Left ventricle myocardium inferior (tissue), 1 donor: ENCODE measurements around the gene NCAM2. TPM values are rescaled to one million over a fixed set of nuclear protein-coding genes. Genes with fewer than 3 reads are reported as not detected.

ENCODE experiments used
- DNase-seq: peaks from one replicate; pipeline ENCODE4 v3.0.0-alpha.2; 2020
- H3K27ac ChIP-seq: fragments of 200-600 bp; replicated peaks from 2 replicates; pipeline ENCODE4 v1.8.0; 2021
- H3K27me3 ChIP-seq: fragments of 200-600 bp; 2 replicates; pipeline ENCODE4 v1.8.0; 2021; ENCODE audit warnings: low read depth
- H3K36me3 ChIP-seq: fragments of 200-600 bp; 2 replicates; pipeline ENCODE4 v1.8.0; 2021
- H3K4me1 ChIP-seq: fragments of 200-600 bp; 2 replicates; pipeline ENCODE4 v1.8.0; 2021
- H3K4me3 ChIP-seq: fragments of 200-600 bp; 2 replicates; pipeline ENCODE4 v1.8.0; 2021; ENCODE audit warnings: mild to moderate bottlenecking, moderate library complexity
- H3K9me3 ChIP-seq: fragments of 200-600 bp; replicated peaks from 2 replicates; pipeline ENCODE4 v1.8.0; 2021
- CTCF ChIP-seq: fragments of 200-600 bp; IDR thresholded peaks from 2 replicates; pipeline ENCODE4 v1.8.0; 2021; ENCODE audit warnings: antibody characterized with exemption, mild to moderate bottlenecking, borderline replicate concordance
- intact Hi-C: fragments of 100-400 bp; cut with micrococcal nuclease; formaldehyde crosslinking; loops from one replicate; pipeline ENCODE4 v1.11.0; 2022
- total RNA-seq: library from RNA; stranded (reverse); fragmentation: NEBNext Ultra II Directional; extraction: Animal tissue kit (Norgen Biotek cat#: 25700); gene quantifications from one replicate; pipeline ENCODE4 v1.2.1, GENCODE V29; 2021
- donor health status: DM: no; HTN: yes; CAD: no; lungs with severe emphysema.

The NCAM2 gene
- total RNA-seq, 1 donor from 2014 or later = 4.4 TPM

DNA sequence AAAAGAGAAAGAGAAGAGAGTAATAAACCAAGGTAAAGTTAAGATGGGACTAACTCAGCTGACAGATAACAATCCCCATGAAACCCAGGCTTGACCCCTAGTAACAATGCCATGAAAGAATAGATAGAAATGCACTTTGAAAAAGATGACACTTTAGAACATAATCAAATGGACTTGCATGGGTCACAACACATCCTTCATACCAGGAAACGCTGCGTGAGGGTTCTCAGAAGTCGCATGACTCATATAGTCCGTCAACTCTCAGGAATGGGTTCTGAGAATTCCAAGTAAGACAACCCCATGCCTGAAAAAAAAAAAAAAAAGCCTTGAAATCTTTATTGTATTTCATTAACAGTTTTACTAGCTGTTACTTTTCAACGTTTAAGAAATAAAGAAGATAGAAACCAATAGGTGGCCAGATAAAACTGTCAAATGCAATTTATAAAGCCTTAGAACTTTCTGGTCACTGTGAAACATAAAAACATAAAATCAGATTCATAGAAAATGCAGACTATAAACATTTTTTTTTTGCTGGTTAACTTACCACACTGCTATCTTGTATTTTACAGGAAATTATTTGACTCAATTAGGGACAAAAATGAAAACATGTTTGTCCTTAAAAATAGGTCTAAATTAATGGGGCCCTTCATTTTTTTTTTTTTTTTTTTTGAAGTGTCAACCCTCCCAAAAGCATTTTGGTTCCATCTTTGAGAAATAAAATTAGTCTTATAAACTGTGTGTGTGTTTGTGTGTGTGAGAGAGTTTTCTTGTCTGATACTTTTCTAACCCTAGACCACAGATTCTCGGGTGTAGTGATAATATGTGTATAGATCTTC, 202.1 kb downstream of the NCAM2 start:
- Histone ChIP-seq H3K36me3 (no peaks in the 10 kb centered on the region), H3K27ac (peak overlapping the region; percentile 65), H3K4me1 (no peaks in the 10 kb centered on the region), H3K27me3 (no peaks in the 10 kb centered on the region), H3K9me3 (no peaks in the 10 kb centered on the region), H3K4me3 (peak overlapping the region; percentile 34)
- intact Hi-C loops = no loop called here
- peak; percentile 31 for DNase-seq
- TF ChIP-seq CTCF = no peak

- Histone ChIP-seq H3K4me1 (no peaks in the 10 kb centered on the region), H3K36me3 (no peaks in the 10 kb centered on the region), H3K27ac (peak overlapping the region; percentile 65), H3K4me3 (peak overlapping the region; percentile 34), H3K9me3 (no peaks in the 10 kb centered on the region), H3K27me3 (no peaks in the 10 kb centered on the region)
- intact Hi-C loops = no loop called here
- no peak for DNase-seq
- no peak for TF ChIP-seq CTCF
Observed at GRCh38 chr21:21200939-21201615, 202.9 kb downstream of the NCAM2 start.

GRCh38 chr21:21203822-21204339, 205.7 kb downstream of the NCAM2 start:
- no peak overlapping the region for H3K27ac ChIP-seq
- no peak for TF ChIP-seq CTCF
- H3K36me3 ChIP-seq = no peaks in the 10 kb centered on the region
- H3K4me3 ChIP-seq = no peak overlapping the region
- H3K27me3 ChIP-seq = no peaks in the 10 kb centered on the region
- DNase-seq = no peak
- no peaks in the 10 kb centered on the region for H3K4me1 ChIP-seq
- intact Hi-C loops = no loop called here
- H3K9me3 ChIP-seq = no peaks in the 10 kb centered on the region

DNA sequence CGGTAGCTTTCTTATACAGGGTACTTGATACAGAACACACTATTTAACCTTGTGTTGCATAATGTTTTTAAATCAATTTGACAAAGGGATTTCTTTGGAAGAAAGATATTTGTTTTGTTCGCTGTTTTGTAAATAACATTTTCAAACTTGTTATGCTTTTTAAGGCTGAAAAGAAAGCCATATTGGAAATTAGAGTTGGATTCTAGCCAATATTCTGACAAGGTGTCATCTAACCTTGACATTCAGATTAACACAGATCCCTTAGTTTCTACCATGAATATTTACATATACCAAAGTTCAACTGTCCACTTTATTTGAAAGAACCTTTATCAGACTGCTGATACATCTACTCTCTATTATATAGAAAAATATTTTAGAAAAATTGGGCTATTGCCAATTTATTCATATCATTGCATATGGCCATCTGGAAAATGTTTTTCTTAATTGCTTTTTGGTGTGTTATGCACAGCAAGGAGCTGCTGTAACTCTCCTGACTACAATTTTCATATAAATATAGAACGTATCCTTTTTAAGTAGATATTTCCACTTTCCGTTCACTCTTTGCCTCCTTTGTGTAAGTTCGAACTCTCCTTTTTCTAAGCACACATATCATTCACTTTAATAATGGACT, 206.3 kb downstream of the NCAM2 start:
- H3K36me3 ChIP-seq = no peaks in the 10 kb centered on the region
- H3K4me1 ChIP-seq = no peaks in the 10 kb centered on the region
- no peak for TF ChIP-seq CTCF
- DNase-seq = no peak
- H3K9me3 ChIP-seq = no peaks in the 10 kb centered on the region
- intact Hi-C loops = no loop called here
- no peak overlapping the region for H3K4me3 ChIP-seq
- H3K27me3 ChIP-seq = no peaks in the 10 kb centered on the region
- H3K27ac ChIP-seq = no peak overlapping the region

GRCh38 chr21:21205604-21206003, 207.4 kb downstream of the NCAM2 start:
- Histone ChIP-seq H3K36me3 (no peaks in the 10 kb centered on the region), H3K9me3 (no peaks in the 10 kb centered on the region), H3K27me3 (no peaks in the 10 kb centered on the region), H3K4me1 (no peaks in the 10 kb centered on the region), H3K27ac (no peak overlapping the region), H3K4me3 (no peak overlapping the region)
- DNase-seq = no peak
- no peak for TF ChIP-seq CTCF
- intact Hi-C loops = no loop called here
